LHCN-M2 (cell line): ENCODE measurements around the gene GJB1. TPM values are rescaled to one million over a fixed set of nuclear protein-coding genes. Genes with fewer than 3 reads are reported as not detected.
A peak's percentile ranks its signal among the peaks of the same experiment; 100 is the strongest.
"Not testable (repeated sequence)": the region's sequence is repeated elsewhere in the genome, so short reads cannot be mapped to it uniquely, and the experiment has no call there.

Source experiments
- DNase-seq: peaks from one replicate; pipeline ENCODE4 v3.0.0-alpha.2; 2012; ENCODE audit warnings: low read depth
- total RNA-seq: library from RNA; depleted of rRNA; stranded (reverse); fragments of >200 nt; gene quantifications from 2 replicates; pipeline ENCODE4 v1.2.3, GENCODE V29; 2014; rRNA removed

Gene GJB1
- total RNA-seq, 1 experiment from 2014 or later: not detected

GRCh38 chrX:71254092-71254963 is 31.3 kb downstream of the GJB1 start, which contains the start of gene ZMYM3:
ZMYM3 (minus strand) TSS chrX:71254140; CDS start chrX:71253255, 885 bp downstream.
- peak; percentile 75 for DNase-seq

- DNase-seq: no peak
Measured at GRCh38 chrX:71256051-71256450, 33.0 kb downstream of the GJB1 start.

- no peak for DNase-seq
Measured at GRCh38 chrX:71256856-71257255, 33.8 kb downstream of the GJB1 start.

GRCh38 chrX:71268624-71269023 is 45.6 kb downstream of the GJB1 start:
- not testable (repeated sequence) for DNase-seq

- DNase-seq: no peak
Measured at GRCh38 chrX:71269801-71270395, 46.9 kb downstream of the GJB1 start.

GRCh38 chrX:71272313-71272712 is 49.3 kb downstream of the GJB1 start:
- not testable (repeated sequence) for DNase-seq

Other genes with a start within 250 kb of the GJB1 start
- 72.2 and 88.6 TPM in 2 replicates for gene SNX12, start 154.9 kb upstream of the GJB1 start, total RNA-seq
- 0.77 and 2.2 TPM in 2 replicates for gene FOXO4, start 127.4 kb upstream of the GJB1 start, total RNA-seq
- not detected in 2 replicates for gene CXorf65, start 116.5 kb upstream of the GJB1 start, total RNA-seq
- gene IL2RG, start 111.6 kb upstream of the GJB1 start, total RNA-seq: not detected in 2 replicates
- 14.2 and 21.3 TPM in 2 replicates for gene MED12, start 104.6 kb upstream of the GJB1 start, total RNA-seq
- 0.06 and 0.23 TPM in 2 replicates for gene NLGN3, start 78.4 kb upstream of the GJB1 start, total RNA-seq
- 20.8 and 21.9 TPM in 2 replicates for gene ZMYM3, start 30.9 kb downstream of the GJB1 start, total RNA-seq
- gene NONO, start 60.4 kb downstream of the GJB1 start, total RNA-seq: 393 and 463 TPM in 2 replicates
- gene ITGB1BP2, start 78.5 kb downstream of the GJB1 start, total RNA-seq: 1.6 and 1.9 TPM in 2 replicates
- gene TAF1, start 143.1 kb downstream of the GJB1 start, total RNA-seq: 13.0 and 17.1 TPM in 2 replicates